IMR-90 (cell line): ENCODE results near the gene MYBPH. TPM values are rescaled to one million over a fixed set of nuclear protein-coding genes. Genes with fewer than 3 reads are reported as not detected.

ENCODE experiments used
- ATAC-seq: fragments of 200-7000 bp; cut with Tn5 transposase; 2 replicates; pipeline ENCODE4 v1.9.1; 2020; ENCODE audit warnings: low read depth, mild to moderate bottlenecking, moderate library complexity
- BruUV-seq: library from RNA; stranded (reverse); fragments of 400-500 nt; replicated peaks from 2 replicates; lab custom pipeline; 2021; lab: Mats Ljungman, UMichigan
- CTCF ChIA-PET: fragments of 300-600 bp; formaldehyde crosslinking; extraction: SDS; loops from one replicate; lab custom pipeline; 2021; ENCODE audit warnings: antibody characterized with exemption; lab: Yijun Ruan, JAX
- POLR2A ChIA-PET: fragments of 300-600 bp; sonication (Branson Sonifier 250); formaldehyde crosslinking; loops from one replicate; lab custom pipeline; 2022; ENCODE audit warnings: antibody characterized with exemption; ENCODE audit not compliant: unreplicated experiment; lab: Charles Lee
- DNase-seq: peaks from one replicate; pipeline ENCODE4 v3.0.0; 2013
- H2AFZ ChIP-seq: replicated peaks from 2 replicates; pipeline ENCODE3; 2013; ENCODE audit warnings: low read length, mild to moderate bottlenecking; ENCODE audit not compliant: poor library complexity
- H2AK5ac ChIP-seq: 2 replicates; pipeline ENCODE4 v1.6.1; 2013; ENCODE audit warnings: low read depth, low read length, inconsistent platforms
- H2AK9ac ChIP-seq: replicated peaks from 2 replicates; pipeline ENCODE3; 2013; ENCODE audit warnings: mild to moderate bottlenecking, low read depth, low read length, moderate library complexity; ENCODE audit not compliant: poor library complexity
- H2BK120ac ChIP-seq: 2 replicates; pipeline ENCODE4 v1.6.1; 2013; ENCODE audit warnings: low read depth, low read length, inconsistent platforms
- H2BK15ac ChIP-seq: 3 replicates; pipeline ENCODE4 v1.6.1; 2013; ENCODE audit warnings: low read depth, low read length, inconsistent platforms
- H2BK20ac ChIP-seq: 2 replicates; pipeline ENCODE4 v1.6.1; 2013; ENCODE audit warnings: low read depth, mild to moderate bottlenecking, inconsistent platforms, low read length, moderate library complexity
- H2BK5ac ChIP-seq: 2 replicates; pipeline ENCODE4 v1.6.1; 2013; ENCODE audit warnings: mild to moderate bottlenecking, low read depth, low read length, inconsistent platforms; ENCODE audit not compliant: poor library complexity, severe bottlenecking
- H3K14ac ChIP-seq: replicated peaks from 2 replicates; pipeline ENCODE4 v1.6.1; 2013; ENCODE audit warnings: low read depth, low read length, inconsistent platforms
- H3K18ac ChIP-seq: 2 replicates; pipeline ENCODE4 v1.6.1; 2013; ENCODE audit warnings: low read depth, low read length, control low read depth
- H3K23ac ChIP-seq: 2 replicates; pipeline ENCODE4 v1.6.1; 2013; ENCODE audit warnings: low read depth, low read length, inconsistent platforms
- H3K27ac ChIP-seq: 2 replicates; pipeline ENCODE4 v1.5.1; 2013; ENCODE audit warnings: mild to moderate bottlenecking, control low read depth, low read length; ENCODE audit not compliant: insufficient read depth
- H3K27me3 ChIP-seq: 2 replicates; pipeline ENCODE4 v1.6.1; 2013; ENCODE audit warnings: low read length; ENCODE audit not compliant: control insufficient read depth, insufficient read depth
- H3K36me3 ChIP-seq: 2 replicates; pipeline ENCODE4 v1.6.1; 2013; ENCODE audit warnings: low read length, mixed read lengths; ENCODE audit not compliant: control insufficient read depth, insufficient read depth
- H3K4ac ChIP-seq: 2 replicates; pipeline ENCODE4 v1.6.1; 2013; ENCODE audit warnings: low read depth, low read length, inconsistent platforms
- H3K4me1 ChIP-seq: 2 replicates; pipeline ENCODE4 v1.6.1; 2013; ENCODE audit warnings: low read length, mixed read lengths; ENCODE audit not compliant: control insufficient read depth, insufficient read depth
- H3K4me2 ChIP-seq: 2 replicates; pipeline ENCODE4 v1.6.1; 2013; ENCODE audit warnings: low read depth, mild to moderate bottlenecking, control low read depth, low read length, moderate library complexity
- H3K4me3 ChIP-seq: 2 replicates; pipeline ENCODE4 v1.5.1; 2013; ENCODE audit warnings: low read depth, mild to moderate bottlenecking, control low read depth, low read length, moderate library complexity; ENCODE audit not compliant: insufficient read depth
- H3K56ac ChIP-seq: 2 replicates; pipeline ENCODE4 v1.6.1; 2013; ENCODE audit warnings: low read length, inconsistent platforms; ENCODE audit not compliant: insufficient read depth; ENCODE audit errors: extremely low read depth
- H3K79me1 ChIP-seq, 2 experiments: 2 replicates each; pipeline ENCODE4 v1.6.1; 2013; ENCODE audit warnings: low read length in 2 of 2, inconsistent platforms in 1 of 2, low read depth in 1 of 2
- H3K9ac ChIP-seq: 2 replicates; pipeline ENCODE4 v1.6.1; 2013; ENCODE audit warnings: low read depth, low read length, control low read depth
- H3K9me1 ChIP-seq: 2 replicates; pipeline ENCODE4 v1.6.1; 2013; ENCODE audit warnings: low read length, inconsistent platforms; ENCODE audit not compliant: insufficient read depth
- H3K9me3 ChIP-seq: 2 replicates; pipeline ENCODE4 v1.6.1; 2013; ENCODE audit warnings: low read length; ENCODE audit not compliant: control insufficient read depth, insufficient read depth
- H4K20me1 ChIP-seq: 2 replicates; pipeline ENCODE4 v1.6.1; 2013; ENCODE audit warnings: low read length, inconsistent platforms; ENCODE audit not compliant: insufficient read depth
- H4K5ac ChIP-seq: 2 replicates; pipeline ENCODE4 v1.6.1; 2013; ENCODE audit warnings: mild to moderate bottlenecking, low read depth, low read length, control low read depth
- H4K8ac ChIP-seq, 2 experiments: 2 replicates each; pipeline ENCODE4 v1.6.1; 2013; ENCODE audit warnings: low read depth in 2 of 2, low read length in 2 of 2, control low read depth in 1 of 2, inconsistent platforms in 1 of 2
- H4K91ac ChIP-seq: 2 replicates; pipeline ENCODE4 v1.6.1; 2013; ENCODE audit warnings: low read depth, low read length, inconsistent platforms; ENCODE audit not compliant: insufficient read depth
- BHLHE40 ChIP-seq: fragments of 150-350 bp; IDR thresholded peaks from 2 replicates; pipeline ENCODE4 v1.6.1; 2016; ENCODE audit warnings: mild to moderate bottlenecking, low read depth, low read length
- CEBPB ChIP-seq: IDR thresholded peaks from 2 replicates; pipeline ENCODE4 v1.6.1; 2012; ENCODE audit warnings: low read depth, low read length, improper control_type of control experiment
- CHD1 ChIP-seq: IDR thresholded peaks from 2 replicates; pipeline ENCODE4 v1.6.1; 2012; ENCODE audit warnings: low read depth, low read length, improper control_type of control experiment
- CTCF ChIP-seq: conservative IDR thresholded peaks from 2 replicates; pipeline ENCODE4 v1.5.1; 2012; ENCODE audit warnings: mild to moderate bottlenecking, low read depth, low read length, improper control_type of control experiment
- ELK1 ChIP-seq: fragments of 150-350 bp; IDR thresholded peaks from 2 replicates; pipeline ENCODE4 v1.6.1; 2016; ENCODE audit warnings: low read depth, mild to moderate bottlenecking, low read length, moderate library complexity, borderline replicate concordance
- FOS ChIP-seq: fragments of 150-350 bp; IDR thresholded peaks from 2 replicates; pipeline ENCODE4 v1.6.1; 2016; ENCODE audit warnings: low read depth, low read length
- MAFK ChIP-seq: IDR thresholded peaks from 2 replicates; pipeline ENCODE4 v1.6.1; 2012; ENCODE audit warnings: low read depth, low read length, improper control_type of control experiment
- MXI1 ChIP-seq: IDR thresholded peaks from 2 replicates; pipeline ENCODE4 v1.6.1; 2012; ENCODE audit warnings: low read depth, mild to moderate bottlenecking, low read length, moderate library complexity, borderline replicate concordance
- NFE2L2 ChIP-seq: fragments of 150-350 bp; IDR thresholded peaks from 2 replicates; pipeline ENCODE4 v1.6.1; 2016; ENCODE audit warnings: low read depth, mild to moderate bottlenecking, low read length
- POLR2A ChIP-seq: IDR thresholded peaks from 2 replicates; pipeline ENCODE4 v1.6.1; 2012; ENCODE audit warnings: mild to moderate bottlenecking, low read depth, low read length
- RAD21 ChIP-seq: IDR thresholded peaks from 2 replicates; pipeline ENCODE4 v1.6.1; 2012; ENCODE audit warnings: low read length, improper control_type of control experiment
- RCOR1 ChIP-seq: IDR thresholded peaks from 2 replicates; pipeline ENCODE4 v1.6.1; 2012; ENCODE audit warnings: mild to moderate bottlenecking, low read length, improper control_type of control experiment; ENCODE audit not compliant: insufficient replicate concordance
- RFX5 ChIP-seq: IDR thresholded peaks from 2 replicates; pipeline ENCODE4 v1.8.0; 2012; ENCODE audit warnings: low read depth, mild to moderate bottlenecking, low read length, moderate library complexity
- SMC3 ChIP-seq: fragments of 150-350 bp; IDR thresholded peaks from 2 replicates; pipeline ENCODE4 v1.6.1; 2016; ENCODE audit warnings: low read depth, mild to moderate bottlenecking, antibody characterized with exemption, low read length, moderate library complexity
- USF2 ChIP-seq: fragments of 150-350 bp; IDR thresholded peaks from 2 replicates; pipeline ENCODE4 v1.6.1; 2017; ENCODE audit warnings: mild to moderate bottlenecking, antibody characterized with exemption, low read length, low read depth
- WGBS, 2 experiments: methylation state at CpG; one replicate each; pipeline versions ENCODE4 v1.1.5 to v1.1.7; 2013; ENCODE audit warnings: missing lambda C conversion rate in 2 of 2; ENCODE audit not compliant: insufficient read length in 1 of 2; ENCODE audit errors: extremely low coverage in 2 of 2; 5-methylcytosine and 5-hydroxymethylcytosine counted together
- dilution Hi-C: fragments of 300-500 bp; cut with HindIII; formaldehyde crosslinking; loops from one replicate; pipeline ENCODE4 v1.14.3; 2018; ENCODE audit warnings: low sequenced_read_pairs; ENCODE audit not compliant: unreplicated experiment
- in situ Hi-C: fragments of 300-500 bp; cut with MboI; formaldehyde crosslinking; loops from 3 replicates; pipeline ENCODE4 v1.14.3; 2019; ENCODE audit warnings: low sequenced_read_pairs, inconsistent platforms, mixed read lengths
- intact Hi-C: fragments of 100-400 bp; cut with micrococcal nuclease; formaldehyde crosslinking; loops from 2 replicates; pipeline ENCODE4 v1.10.0; 2022
- polyA plus RNA-seq, 3 experiments: library from polyadenylated mRNA; depleted of rRNA; stranded (reverse); fragments of >200 nt; gene quantifications; 2 replicates each; pipeline ENCODE4 v1.2.3, GENCODE V29; 2012; ENCODE audit warnings: low replicate concordance in 1 of 3
- total RNA-seq: library from RNA; depleted of rRNA; stranded (reverse); fragments of >200 nt; gene quantifications from 2 replicates; pipeline ENCODE4 v1.2.3, GENCODE V29; 2012

Gene MYBPH
- total and polyA plus RNA-seq, 2 of the 4 experiments (the other 2 are of a cell fraction), result not detected

GRCh38 chr1:203172184-203173010 lies 3.2 kb downstream of the MYBPH start:
- ChIA-PET CTCF (interaction anchor here (0.6 to 2.9 kb wide), 8 partner anchors 12 to 133 kb away, joined by 3 to 20 read pairs (median 4); no protein-coding TSS in a partner anchor), POLR2A (no interaction called here)
- no peak overlapping the region for H2BK15ac ChIP-seq
- intact Hi-C loops, result no loop called here
- no peak overlapping the region for H3K23ac ChIP-seq
- H2BK20ac ChIP-seq, result no peak overlapping the region
- dilution Hi-C loops, result no loop called here
- H3K79me1 ChIP-seq, result no peaks in the 10 kb centered on the region
- no peak overlapping the region for H2BK5ac ChIP-seq
- no peak overlapping the region for H4K5ac ChIP-seq
- H2BK120ac ChIP-seq, result no peak overlapping the region
- no peak overlapping the region for H2AK5ac ChIP-seq
- H3K4me3 ChIP-seq, result no peak overlapping the region
- H3K36me3 ChIP-seq, result no peaks in the 10 kb centered on the region
- no TSS peak for BruUV-seq
- peaks cover 10% of the 10 kb centered on the region; the same call in 1 of the 2 replicates for H3K9me1 ChIP-seq
- H2AFZ ChIP-seq, result peak overlapping the region; percentile 23
- no peak overlapping the region for H3K18ac ChIP-seq
- H2AK9ac ChIP-seq, result no peak overlapping the region
- no peak overlapping the region for H4K8ac ChIP-seq
- ATAC-seq, result peak; percentile 75; the same call in 1 of the 2 replicates
- H3K27ac ChIP-seq, result no peak overlapping the region
- H3K14ac ChIP-seq, result no peak overlapping the region
- no peaks in the 10 kb centered on the region for H3K9me3 ChIP-seq
- H3K27me3 ChIP-seq, result peaks cover 2% of the 10 kb centered on the region; the same call in 1 of the 2 replicates
- H4K91ac ChIP-seq, result no peak overlapping the region
- DNase-seq, result peak; percentile 32
- WGBS, 2 experiments, result 56% methylated on average over 6 of the region's 8 CpGs; no CpG with 5 or more reads in 1 of the 2 experiments
- in situ Hi-C loops, result no loop called here
- peaks cover 14% of the 10 kb centered on the region for H3K4me1 ChIP-seq
- H3K9ac ChIP-seq, result no peak overlapping the region
- no peak overlapping the region for H3K4ac ChIP-seq
- no peaks in the 10 kb centered on the region for H4K20me1 ChIP-seq
- H3K4me2 ChIP-seq, result no peak overlapping the region
- no peak overlapping the region for H3K56ac ChIP-seq
- TF ChIP-seq RFX5 (no peak), POLR2A (no peak), RCOR1 (no peak), USF2 (no peak), NFE2L2 (no peak), RAD21 (peak; percentile 72), FOS (no peak), ELK1 (no peak), CTCF (peak; percentile 81), MAFK (no peak), BHLHE40 (no peak), CEBPB (no peak), CHD1 (no peak), MXI1 (no peak), SMC3 (peak; percentile 86)
